B cell (primary cell): ENCODE results near the gene CCDC179. TPM values are rescaled to one million over a fixed set of nuclear protein-coding genes. Genes with fewer than 3 reads are reported as not detected.

ENCODE experiments used
- ATAC-seq: fragments of 200-7000 bp; cut with Tn5 transposase; one replicate; pipeline ENCODE4 v1.10.0; 2021; ENCODE audit warnings: low read depth, mild to moderate bottlenecking, moderate number of reproducible peaks, moderate library complexity
- CTCF ChIA-PET: fragments of 350-600 bp; sonication (Branson Sonifier 250); formaldehyde crosslinking; loops from one replicate; lab custom pipeline; 2021; ENCODE audit warnings: antibody characterized with exemption, inconsistent platforms; lab: Charles Lee
- POLR2A ChIA-PET: fragments of 350-600 bp; sonication (Branson Sonifier 250); formaldehyde crosslinking; loops from one replicate; lab custom pipeline; 2021; ENCODE audit warnings: antibody characterized with exemption; lab: Charles Lee
- DNase-seq: peaks from one replicate; pipeline ENCODE4 v3.0.0; 2013
- H2AFZ ChIP-seq: 2 replicates; pipeline ENCODE4 v1.6.1; 2012; ENCODE audit warnings: mild to moderate bottlenecking, low read depth, low read length; ENCODE audit not compliant: insufficient read depth, poor library complexity, severe bottlenecking
- H3K27ac ChIP-seq, 2 donors: 1 replicate in 1 of 2; 2 replicates in 1 of 2; pipeline ENCODE4 v1.5.1; 2012 to 2013; ENCODE audit warnings: low read length in 2 of 2, mild to moderate bottlenecking in 2 of 2, moderate library complexity in 1 of 2
- H3K27me3 ChIP-seq, 4 experiments: fragments of 200-600 bp in 1 of 4; sonication (generic) in 1 of 4; replicated peaks in 1 of 4; 1 replicate in 2 of 4; 2 replicates in 2 of 4; pipeline versions ENCODE4 v1.6.1 to v1.7.0; 2013 to 2016; ENCODE audit warnings: low read length in 3 of 4, mild to moderate bottlenecking in 2 of 4, mixed read lengths in 1 of 4, moderate library complexity in 1 of 4; ENCODE audit not compliant: insufficient read depth in 4 of 4, control insufficient read depth in 3 of 4; ENCODE audit errors: control extremely low read depth in 1 of 4
- H3K36me3 ChIP-seq, 2 experiments: replicated peaks in 1 of 2; 1 replicate in 1 of 2; 2 replicates in 1 of 2; pipeline versions ENCODE4 v1.6.1 to v1.7.1; 2013; ENCODE audit warnings: low read length in 1 of 2; ENCODE audit not compliant: insufficient read depth in 2 of 2, control insufficient read depth in 1 of 2; ENCODE audit errors: control extremely low read depth in 1 of 2, extremely low read depth in 1 of 2
- H3K4me1 ChIP-seq, 2 donors: fragments of 200-600 bp in 1 of 2; sonication (generic) in 1 of 2; 1 replicate in 1 of 2; 2 replicates in 1 of 2; pipeline versions ENCODE4 v1.5.1 to v1.6.1; 2013 to 2017; ENCODE audit warnings: low read length in 2 of 2; ENCODE audit not compliant: control insufficient read depth in 2 of 2, insufficient read depth in 2 of 2
- H3K4me2 ChIP-seq: replicated peaks from 2 replicates; pipeline ENCODE3; 2012; ENCODE audit warnings: mild to moderate bottlenecking, low read depth, low read length; ENCODE audit not compliant: poor library complexity, severe bottlenecking
- H3K4me3 ChIP-seq, 5 experiments: fragments of 200-600 bp in 1 of 5; sonication (generic) in 1 of 5; 1 replicate in 3 of 5; 2 replicates in 2 of 5; pipeline versions ENCODE4 v1.5.1 to v1.7.0; 2011 to 2016; ENCODE audit warnings: low read length in 4 of 5, mild to moderate bottlenecking in 4 of 5, low read depth in 2 of 5, control low read depth in 1 of 5, moderate library complexity in 1 of 5; ENCODE audit not compliant: insufficient read depth in 1 of 5; ENCODE audit errors: control extremely low read depth in 1 of 5, extremely low read depth in 1 of 5
- H3K79me2 ChIP-seq: fragments of 200-600 bp; sonication (generic); one replicate; pipeline ENCODE4 v1.6.0; 2016; ENCODE audit warnings: low read length; ENCODE audit not compliant: control insufficient read depth, insufficient read depth
- H3K9ac ChIP-seq: fragments of 200-600 bp; sonication (generic); 2 replicates; pipeline ENCODE4 v1.6.1; 2017; ENCODE audit warnings: mild to moderate bottlenecking, low read length, moderate library complexity
- H3K9me3 ChIP-seq, 3 donors: one replicate each; pipeline versions ENCODE4 v1.6.1 to v1.7.1; 2013; ENCODE audit warnings: low read length in 2 of 3; ENCODE audit not compliant: control insufficient read depth in 2 of 3, insufficient read depth in 1 of 3; ENCODE audit errors: control extremely low read depth in 1 of 3
- H4K20me1 ChIP-seq: 2 replicates; pipeline ENCODE4 v1.6.0; 2012; ENCODE audit warnings: mild to moderate bottlenecking, low read length; ENCODE audit not compliant: insufficient read depth, control insufficient read depth, poor library complexity, severe bottlenecking
- H3K27ac Mint-ChIP-seq: one replicate; pipeline ENCODE4 v1.8.0; 2021; ENCODE audit warnings: mixed read lengths
- H3K27me3 Mint-ChIP-seq: one replicate; pipeline ENCODE4 v1.8.0; 2021; ENCODE audit warnings: mixed read lengths
- H3K4me1 Mint-ChIP-seq: one replicate; pipeline ENCODE4 v1.8.0; 2021; ENCODE audit warnings: mixed read lengths
- H3K4me3 Mint-ChIP-seq: one replicate; pipeline ENCODE4 v1.8.0; 2021; ENCODE audit warnings: mixed read lengths
- H3K9me3 Mint-ChIP-seq: one replicate; pipeline ENCODE4 v1.8.0; 2022; ENCODE audit warnings: mixed read lengths; ENCODE audit not compliant: insufficient read depth
- CTCF ChIP-seq: fragments of 200-600 bp; IDR thresholded peaks from one replicate; pipeline ENCODE4 v1.8.0; 2022; ENCODE audit warnings: antibody characterized with exemption, mild to moderate bottlenecking
- EZH2 ChIP-seq: IDR thresholded peaks from 2 replicates; pipeline ENCODE4 v1.6.1; 2012; ENCODE audit warnings: borderline replicate concordance, low read depth, mild to moderate bottlenecking, moderate library complexity, low read length; ENCODE audit not compliant: insufficient read depth, poor library complexity, severe bottlenecking
- WGBS: methylation state at CpG from one replicate; pipeline ENCODE4 v1.1.5; 2013; ENCODE audit warnings: missing lambda C conversion rate; ENCODE audit not compliant: insufficient coverage; 5-methylcytosine and 5-hydroxymethylcytosine counted together
- intact Hi-C: fragments of 100-400 bp; cut with micrococcal nuclease; formaldehyde crosslinking; loops from one replicate; pipeline ENCODE4 v1.10.0; 2022
- polyA plus RNA-seq: library from polyadenylated mRNA; depleted of rRNA; stranded (reverse); fragments of >200 nt; gene quantifications from 2 replicates; pipeline ENCODE4 v1.2.3, GENCODE V29; 2012
- total RNA-seq, 2 donors: library from RNA; stranded (reverse); fragments of 120-200 nt in 1 of 2; gene quantifications; 1 replicate in 1 of 2; 2 replicates in 1 of 2; pipeline versions ENCODE4 v1.2.3 to v1.2.4, GENCODE V29; 2013 to 2022

CCDC179 gene
- total and polyA plus RNA-seq, 2 donors (not counting 1 experiment from before 2014, with no cell fraction given), result not detected

GRCh38 chr11:22884217-22884616, 23.9 kb upstream of the CCDC179 start:
- H3K4me3 Mint-ChIP-seq, result no peak overlapping the region
- TF ChIP-seq EZH2, result no peak
- TF ChIP-seq CTCF, result no peak
- Histone ChIP-seq H3K4me1 (no peaks in the 10 kb centered on the region), H3K9me3 (no peaks in the 10 kb centered on the region), H2AFZ (no peak overlapping the region), H3K4me2 (no peak overlapping the region), H3K27ac (no peak overlapping the region), H3K4me3 (no peak overlapping the region), H4K20me1 (no peaks in the 10 kb centered on the region), H3K79me2 (no peaks in the 10 kb centered on the region), H3K27me3 (no peaks in the 10 kb centered on the region), H3K36me3 (no peaks in the 10 kb centered on the region), H3K9ac (no peak overlapping the region)
- CTCF ChIA-PET, result interaction anchor here (0.7 to 1.5 kb wide), 4 partner anchors 9 to 24 kb away, joined by 3 to 4 read pairs (median 4); partner anchors contain the start of gene CCDC179
- ATAC-seq (no peak), DNase-seq (no peak)
- no peaks in the 10 kb centered on the region for H3K4me1 Mint-ChIP-seq
- H3K27me3 Mint-ChIP-seq, result peaks cover 3% of the 10 kb centered on the region
- H3K9me3 Mint-ChIP-seq, result no peaks in the 10 kb centered on the region
- intact Hi-C loops, result no loop called here
- POLR2A ChIA-PET, result no interaction called here
- no peak overlapping the region for H3K27ac Mint-ChIP-seq
- no CpG with 5 or more reads among the region's 1 CpG for WGBS

- H3K4me3 ChIP-seq, result no peak overlapping the region
- TF ChIP-seq EZH2 (no peak), CTCF (no peak)
- ChIA-PET CTCF (no interaction called here), POLR2A (no interaction called here)
- no peak for DNase-seq
- no peak for ATAC-seq
- no peak overlapping the region for H3K9ac ChIP-seq
- H3K27me3 ChIP-seq, result no peaks in the 10 kb centered on the region
- no peak overlapping the region for H3K27ac ChIP-seq
- H3K27me3 Mint-ChIP-seq, result peaks cover 3% of the 10 kb centered on the region
- intact Hi-C loops, result no loop called here
- H3K4me1 ChIP-seq, result no peaks in the 10 kb centered on the region
- H3K9me3 ChIP-seq, result no peaks in the 10 kb centered on the region
- no peaks in the 10 kb centered on the region for H3K79me2 ChIP-seq
- H2AFZ ChIP-seq, result no peak overlapping the region
- no peaks in the 10 kb centered on the region for H3K4me1 Mint-ChIP-seq
- H3K9me3 Mint-ChIP-seq, result no peaks in the 10 kb centered on the region
- no peak overlapping the region for H3K4me2 ChIP-seq
- 74% methylated on average over 2 of the region's 2 CpGs for WGBS
- no peak overlapping the region for H3K27ac Mint-ChIP-seq
- H3K36me3 ChIP-seq, result no peaks in the 10 kb centered on the region
- no peak overlapping the region for H3K4me3 Mint-ChIP-seq
- H4K20me1 ChIP-seq, result no peaks in the 10 kb centered on the region
Observed at GRCh38 chr11:22879630-22880029, 19.4 kb upstream of the CCDC179 start.
